NCI-H146 treated with DMSO at 0.1 percent for 48 hours (cell line): Measurements from ENCODE around the gene TBC1D2B.

ENCODE experiments used
- DNase-seq: peaks from one replicate; lab custom pipeline; 2025; ENCODE audit not compliant: unreplicated experiment; lab: John Stamatoyannopoulos, UW

TBC1D2B gene

GRCh38 chr15:78035861-78036476 lies 41.5 kb downstream of the TBC1D2B start:
- DNase-seq, result no peak

- no peak for DNase-seq
Observed at GRCh38 chr15:78035321-78035751, 42.2 kb downstream of the TBC1D2B start.

GRCh38 chr15:78034495-78035191 lies 42.9 kb downstream of the TBC1D2B start:
- no peak for DNase-seq

- peak; percentile 47 for DNase-seq
Observed at GRCh38 chr15:78033864-78034263, 43.6 kb downstream of the TBC1D2B start.

GRCh38 chr15:78032671-78033070 lies 44.8 kb downstream of the TBC1D2B start:
- DNase-seq, result no peak

GRCh38 chr15:78024883-78025282 lies 52.6 kb downstream of the TBC1D2B start:
- DNase-seq, result no peak

- DNase-seq, result no peak
Observed at GRCh38 chr15:78024519-78024870, 53.0 kb downstream of the TBC1D2B start.

- no peak for DNase-seq
Observed at GRCh38 chr15:78023865-78024518, 53.5 kb downstream of the TBC1D2B start.

GRCh38 chr15:78023081-78023665 lies 54.3 kb downstream of the TBC1D2B start:
- no peak for DNase-seq

GRCh38 chr15:78021761-78022160 lies 55.8 kb downstream of the TBC1D2B start:
- DNase-seq, result no peak

- DNase-seq, result no peak
Observed at GRCh38 chr15:78020007-78020406, 57.5 kb downstream of the TBC1D2B start.

- no peak for DNase-seq
Observed at GRCh38 chr15:78018946-78019644, 58.4 kb downstream of the TBC1D2B start.

GRCh38 chr15:78018445-78018844 lies 59.1 kb downstream of the TBC1D2B start:
- DNase-seq, result no peak

GRCh38 chr15:78016860-78017259 lies 60.7 kb downstream of the TBC1D2B start:
- DNase-seq, result no peak

GRCh38 chr15:78012643-78013077 lies 64.9 kb downstream of the TBC1D2B start:
- DNase-seq, result no peak

GRCh38 chr15:78010067-78010466 lies 67.4 kb downstream of the TBC1D2B start:
- no peak for DNase-seq

GRCh38 chr15:78007964-78008886 lies 69.3 kb downstream of the TBC1D2B start:
- DNase-seq, result no peak

- DNase-seq, result no peak
Observed at GRCh38 chr15:78007211-78007931, 70.1 kb downstream of the TBC1D2B start.

- DNase-seq, result no peak
Observed at GRCh38 chr15:78006567-78007205, 70.8 kb downstream of the TBC1D2B start.
